Keratinocyte (primary cell): ENCODE results near the gene SLC16A14. TPM values are rescaled to one million over a fixed set of nuclear protein-coding genes. Genes with fewer than 3 reads are reported as not detected.

Experiments used
- DNase-seq: peaks from one replicate; pipeline ENCODE4 v3.0.0-alpha.2; 2011; ENCODE audit warnings: low read depth, missing footprints, low spot score
- FAIRE-seq: peaks from 2 replicates; lab custom pipeline; 2011; peaks lifted over from hg19 to GRCh38; lab: Jason Lieb, UNC
- H2AFZ ChIP-seq: 2 replicates; pipeline ENCODE4 v1.6.0; 2012; ENCODE audit warnings: low read length, control low read depth, inconsistent platforms; ENCODE audit not compliant: control insufficient read depth
- H3K27ac ChIP-seq: 2 replicates; pipeline ENCODE4 v1.5.1; 2011; ENCODE audit warnings: low read length; ENCODE audit not compliant: control insufficient read depth, insufficient read depth
- H3K27me3 ChIP-seq: 3 replicates; pipeline ENCODE4 v1.6.0; 2011; ENCODE audit warnings: low read length; ENCODE audit not compliant: control insufficient read depth, insufficient read depth; ENCODE audit errors: extremely low read depth
- H3K36me3 ChIP-seq, 2 experiments: 2 replicates in 1 of 2; 3 replicates in 1 of 2; pipeline ENCODE4 v1.5.1; 2011; ENCODE audit warnings: low read length in 2 of 2, mild to moderate bottlenecking in 1 of 2; ENCODE audit not compliant: control insufficient read depth in 2 of 2, insufficient read depth in 2 of 2; ENCODE audit errors: extremely low read depth in 1 of 2
- H3K4me1 ChIP-seq: 3 replicates; pipeline ENCODE4 v1.5.1; 2011; ENCODE audit warnings: low read length; ENCODE audit not compliant: control insufficient read depth, insufficient read depth; ENCODE audit errors: extremely low read depth
- H3K4me2 ChIP-seq: 3 replicates; pipeline ENCODE4 v1.6.0; 2011; ENCODE audit warnings: low read depth, low read length; ENCODE audit not compliant: control insufficient read depth, insufficient read depth; ENCODE audit errors: extremely low read depth
- H3K4me3 ChIP-seq, 3 experiments: fragments of 200-600 bp in 1 of 3; sonication (generic) in 1 of 3; 2 replicates in 2 of 3; 3 replicates in 1 of 3; pipeline ENCODE4 v1.5.1; 2011 to 2016; ENCODE audit warnings: low read length in 3 of 3, mild to moderate bottlenecking in 3 of 3, control low read depth in 2 of 3, inconsistent platforms in 1 of 3, low read depth in 1 of 3, mixed read lengths in 1 of 3, mixed run types in 1 of 3, moderate library complexity in 1 of 3; ENCODE audit not compliant: control insufficient read depth in 2 of 3, insufficient read depth in 2 of 3; ENCODE audit errors: extremely low read depth in 1 of 3
- H3K79me2 ChIP-seq: 2 replicates; pipeline ENCODE4 v1.6.0; 2012; ENCODE audit warnings: low read length; ENCODE audit not compliant: control insufficient read depth, insufficient read depth
- H3K9ac ChIP-seq: 3 replicates; pipeline ENCODE4 v1.6.0; 2011; ENCODE audit warnings: low read length; ENCODE audit not compliant: control insufficient read depth, insufficient read depth; ENCODE audit errors: extremely low read depth
- H3K9me1 ChIP-seq: 3 replicates; pipeline ENCODE4 v1.6.0; 2011; ENCODE audit warnings: low read length; ENCODE audit not compliant: control insufficient read depth, insufficient read depth; ENCODE audit errors: extremely low read depth
- H3K9me3 ChIP-seq: 2 replicates; pipeline ENCODE4 v1.5.1; 2012; ENCODE audit warnings: low read depth, low read length; ENCODE audit not compliant: control insufficient read depth
- H4K20me1 ChIP-seq: 3 replicates; pipeline ENCODE4 v1.6.0; 2011; ENCODE audit warnings: low read length; ENCODE audit not compliant: control insufficient read depth, insufficient read depth; ENCODE audit errors: extremely low read depth
- CTCF ChIP-seq, 3 experiments: IDR thresholded peaks in 1 of 3; conservative IDR thresholded peaks in 1 of 3; optimal IDR thresholded peaks in 1 of 3; 2 replicates in 2 of 3; 3 replicates in 1 of 3; pipeline versions ENCODE3 to v1.5.1; 2011; ENCODE audit warnings: low read length in 3 of 3, mild to moderate bottlenecking in 3 of 3, moderate library complexity in 2 of 3, control low read depth in 1 of 3, inconsistent platforms in 1 of 3; ENCODE audit not compliant: insufficient read depth in 2 of 3; ENCODE audit errors: extremely low read depth in 1 of 3
- EZH2 ChIP-seq: IDR thresholded peaks from one replicate; pipeline ENCODE4 v1.6.1; 2012; ENCODE audit warnings: inconsistent platforms, mild to moderate bottlenecking, low read length, moderate library complexity
- dilution Hi-C: fragments of 300-500 bp; cut with MboI; formaldehyde crosslinking; loops from one replicate; pipeline ENCODE4 v1.7.0; 2020; ENCODE audit warnings: low sequenced_read_pairs; ENCODE audit not compliant: extremely low pct_ligation_motif_present
- polyA plus RNA-seq, 5 experiments: library from polyadenylated mRNA; depleted of rRNA in 3 of 5; stranded (reverse) in 3 of 5; stranded (forward) in 1 of 5; unstranded in 1 of 5; fragments of >200 nt; gene quantifications; 1 replicate in 1 of 5; 2 replicates in 3 of 5; 3 replicates in 1 of 5; pipeline versions ENCODE4 v1.2.1 to v1.2.3, GENCODE V29; 2011 to 2012; ENCODE audit warnings: missing spikeins in 2 of 5, low read depth in 1 of 5, low replicate concordance in 1 of 5

Gene SLC16A14
- polyA plus RNA-seq, 1 donor (not counting 4 experiments of a cell fraction or from before 2014, with no cell fraction given): 0.97 TPM

- no peak overlapping the region for H3K9ac ChIP-seq
Measured at GRCh38 chr2:230008708-230009066, 60.0 kb downstream of the SLC16A14 start.

GRCh38 chr2:230007931-230008707 is 60.6 kb downstream of the SLC16A14 start:
- no peak overlapping the region for H3K4me2 ChIP-seq
- FAIRE-seq (peak; percentile 9), DNase-seq (peak; percentile 25)
- H3K9me1 ChIP-seq: no peaks in the 10 kb centered on the region
- H4K20me1 ChIP-seq: no peaks in the 10 kb centered on the region
- H3K4me3 ChIP-seq: no peak overlapping the region
- TF ChIP-seq EZH2 (no peak), CTCF (optimal IDR thresholded peaks at IDR 0.05 in 1 of 3, IDR thresholded peaks at IDR 0.05 in 1 of 3, conservative IDR thresholded peaks at IDR 0.05 in 1 of 3; ENCODE audit: extremely low read depth in 1 of 3, insufficient read depth in 2 of 3, low read length in 3 of 3) (peak; percentile 68 to 83 (median 74))
- no peaks in the 10 kb centered on the region for H3K36me3 ChIP-seq
- H3K27ac ChIP-seq: no peak overlapping the region
- dilution Hi-C loops: no loop called here
- H3K9me3 ChIP-seq: no peaks in the 10 kb centered on the region
- no peak overlapping the region for H2AFZ ChIP-seq
- H3K4me1 ChIP-seq: no peaks in the 10 kb centered on the region
- no peaks in the 10 kb centered on the region for H3K79me2 ChIP-seq
- no peaks in the 10 kb centered on the region for H3K27me3 ChIP-seq
- no peak overlapping the region for H3K9ac ChIP-seq

More at GRCh38 chr2:230008708-230009066, 60.0 kb downstream of the SLC16A14 start:
- Histone ChIP-seq H3K4me3 (no peak overlapping the region), H3K79me2 (no peaks in the 10 kb centered on the region), H3K36me3 (no peaks in the 10 kb centered on the region), H3K27ac (no peak overlapping the region), H4K20me1 (no peaks in the 10 kb centered on the region), H2AFZ (no peak overlapping the region), H3K4me2 (no peak overlapping the region), H3K4me1 (no peaks in the 10 kb centered on the region), H3K27me3 (no peaks in the 10 kb centered on the region), H3K9me3 (no peaks in the 10 kb centered on the region), H3K9me1 (no peaks in the 10 kb centered on the region)
- FAIRE-seq (no peak), DNase-seq (no peak)
- dilution Hi-C loops: no loop called here
- TF ChIP-seq EZH2: no peak
